ENCODE results near the gene STAB1.

GRCh38 chr3:52494445-52494844, 693 bp upstream of the STAB1 start:
- TF ChIP-seq, protein P1, sequence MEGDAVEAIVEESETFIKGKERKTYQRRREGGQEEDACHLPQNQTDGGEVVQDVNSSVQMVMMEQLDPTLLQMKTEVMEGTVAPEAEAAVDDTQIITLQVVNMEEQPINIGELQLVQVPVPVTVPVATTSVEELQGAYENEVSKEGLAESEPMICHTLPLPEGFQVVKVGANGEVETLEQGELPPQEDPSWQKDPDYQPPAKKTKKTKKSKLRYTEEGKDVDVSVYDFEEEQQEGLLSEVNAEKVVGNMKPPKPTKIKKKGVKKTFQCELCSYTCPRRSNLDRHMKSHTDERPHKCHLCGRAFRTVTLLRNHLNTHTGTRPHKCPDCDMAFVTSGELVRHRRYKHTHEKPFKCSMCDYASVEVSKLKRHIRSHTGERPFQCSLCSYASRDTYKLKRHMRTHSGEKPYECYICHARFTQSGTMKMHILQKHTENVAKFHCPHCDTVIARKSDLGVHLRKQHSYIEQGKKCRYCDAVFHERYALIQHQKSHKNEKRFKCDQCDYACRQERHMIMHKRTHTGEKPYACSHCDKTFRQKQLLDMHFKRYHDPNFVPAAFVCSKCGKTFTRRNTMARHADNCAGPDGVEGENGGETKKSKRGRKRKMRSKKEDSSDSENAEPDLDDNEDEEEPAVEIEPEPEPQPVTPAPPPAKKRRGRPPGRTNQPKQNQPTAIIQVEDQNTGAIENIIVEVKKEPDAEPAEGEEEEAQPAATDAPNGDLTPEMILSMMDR (conservative IDR thresholded peaks at IDR 0.05; ENCODE audit: low read depth in 2 of 2), result peak; percentile 20 to 24; a peak in 2 of 4 replicates
- 0 out of 2 replicates have a peak, but pooled peaks have one; percentile 20 for TF ChIP-seq POLR2AphosphoS5 (IDR thresholded peaks at IDR 0.05; ENCODE audit: low read depth)
- TF ChIP-seq EZH2phosphoT487 (IDR thresholded peaks at IDR 0.05; ENCODE audit: unreplicated experiment), result no peak
- TF ChIP-seq NANOG (IDR thresholded peaks at IDR 0.05; ENCODE audit: borderline replicate concordance), result no peak
- TF ChIP-seq EZH2 (IDR thresholded peaks at IDR 0.05; ENCODE audit: low read depth, unreplicated experiment), result no peak
- TF ChIP-seq JUNB (IDR thresholded peaks at IDR 0.05; ENCODE audit: unreplicated experiment), result no peak
- no peak for TF ChIP-seq REST (IDR thresholded peaks at IDR 0.05; ENCODE audit: unreplicated experiment)
- TF ChIP-seq ETS1 (IDR thresholded peaks at IDR 0.05), result no peak
